Measurements from ENCODE around the gene EIF2S1.

Gene EIF2S1

DNA sequence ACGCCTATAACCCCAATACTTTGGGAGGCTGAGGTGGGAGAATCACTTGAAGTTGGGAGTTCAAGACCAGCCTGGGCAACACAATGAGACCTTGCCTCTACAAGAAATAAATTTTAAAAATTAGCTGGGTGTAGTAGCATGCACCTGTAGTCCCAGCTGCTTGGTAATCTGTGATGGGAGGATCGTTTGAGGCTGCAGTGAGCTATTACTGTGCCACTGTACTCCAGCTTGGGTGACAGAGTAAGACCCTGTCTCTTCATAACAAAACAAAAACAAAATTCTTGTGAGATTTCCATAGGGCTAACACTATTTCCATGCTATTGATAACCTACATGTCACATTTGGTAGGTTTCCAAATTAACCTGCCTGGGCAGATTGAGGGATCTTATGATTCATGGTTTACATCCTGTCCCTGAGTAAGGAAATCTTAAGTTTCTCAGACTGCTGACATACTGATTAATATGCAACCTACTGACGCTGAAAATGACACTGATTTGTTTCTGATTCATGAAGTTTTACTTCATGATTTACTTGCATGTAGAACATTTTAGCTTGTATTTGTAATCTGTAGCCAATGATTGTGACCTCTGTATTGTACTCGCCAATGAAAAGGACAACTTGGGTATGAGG lies 16.4 kb upstream of the EIF2S1 start:
- Histone ChIP-seq H3K4me1 (ENCODE audit: control insufficient read depth, insufficient read depth, low read length, unreplicated experiment) (peaks cover 10% of the 10 kb centered on the region), H3K27me3 (ENCODE audit: insufficient read depth, low read length) (no peaks in the 10 kb centered on the region), H3K27ac (ENCODE audit: low read depth, low read length) (peak overlapping the region; percentile 40), H3K79me2 (ENCODE audit: control insufficient read depth, insufficient read depth, low read length, unreplicated experiment) (no peaks in the 10 kb centered on the region), H3K36me3 (ENCODE audit: insufficient read depth, low read length) (peaks cover 25% of the 10 kb centered on the region), H2AFZ (ENCODE audit: low read length, unreplicated experiment) (no peak overlapping the region), H3K4me3 (ENCODE audit: low read depth, low read length) (no peak overlapping the region)

DNA sequence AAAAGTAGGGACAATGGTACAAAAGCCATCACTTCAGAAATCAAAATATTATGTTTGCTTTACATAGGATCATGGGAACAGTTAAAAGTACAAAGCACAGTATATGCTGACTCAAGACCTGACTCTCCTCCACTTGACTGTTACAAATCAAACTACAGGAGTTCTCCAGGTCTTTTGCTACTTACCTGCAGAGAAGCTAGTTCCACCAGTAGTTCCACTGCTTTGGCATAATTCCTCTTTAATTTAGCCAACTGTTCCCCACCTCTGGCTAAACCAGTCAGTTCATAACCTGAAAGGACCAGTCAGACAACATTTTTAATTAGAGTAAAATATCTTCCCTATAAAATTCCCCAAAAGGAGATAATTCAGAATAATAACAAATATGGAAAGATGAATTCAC lies 14.5 kb upstream of the EIF2S1 start:
- H3K27ac ChIP-seq (ENCODE audit: low read depth, low read length) = no peak overlapping the region
- no peak overlapping the region for H3K4me3 ChIP-seq (ENCODE audit: low read depth, low read length)
- peaks cover 33% of the 10 kb centered on the region for H3K36me3 ChIP-seq (ENCODE audit: insufficient read depth, low read length)
- no peak overlapping the region for H2AFZ ChIP-seq (ENCODE audit: low read length, unreplicated experiment)
- no peaks in the 10 kb centered on the region for H3K79me2 ChIP-seq (ENCODE audit: control insufficient read depth, insufficient read depth, low read length, unreplicated experiment)
- no peaks in the 10 kb centered on the region for H3K27me3 ChIP-seq (ENCODE audit: insufficient read depth, low read length)
- H3K4me1 ChIP-seq (ENCODE audit: control insufficient read depth, insufficient read depth, low read length, unreplicated experiment) = peaks cover 10% of the 10 kb centered on the region

DNA sequence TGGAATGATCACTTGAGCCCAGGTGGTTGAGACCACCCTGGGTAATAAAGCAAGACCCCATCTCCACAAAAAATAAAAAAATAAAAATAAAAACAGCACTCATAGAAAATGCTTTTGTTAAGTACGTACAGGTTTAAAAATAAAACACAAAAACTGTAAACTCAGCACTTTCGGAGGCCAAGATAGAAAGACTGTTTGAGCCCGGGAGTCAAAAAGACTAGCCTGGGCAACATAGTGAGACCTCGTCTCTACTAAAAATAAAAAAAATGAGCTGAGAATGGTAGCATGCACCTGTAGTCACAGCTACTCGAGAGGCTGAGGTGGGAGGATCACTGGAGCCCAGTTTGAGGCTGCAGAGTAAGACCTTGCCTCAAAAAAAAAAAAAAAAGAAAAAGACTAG lies 8.1 kb upstream of the EIF2S1 start:
- H3K27me3 ChIP-seq (ENCODE audit: insufficient read depth, low read length) = no peaks in the 10 kb centered on the region
- no peak overlapping the region for H3K27ac ChIP-seq (ENCODE audit: low read depth, low read length)
- H2AFZ ChIP-seq (ENCODE audit: low read length, unreplicated experiment) = no peak overlapping the region
- H3K79me2 ChIP-seq (ENCODE audit: control insufficient read depth, insufficient read depth, low read length, unreplicated experiment) = peaks cover 42% of the 10 kb centered on the region
- H3K4me3 ChIP-seq (ENCODE audit: low read depth, low read length) = no peak overlapping the region
- peaks cover 7% of the 10 kb centered on the region for H3K4me1 ChIP-seq (ENCODE audit: control insufficient read depth, insufficient read depth, low read length, unreplicated experiment)
- H3K36me3 ChIP-seq (ENCODE audit: insufficient read depth, low read length) = peaks cover 30% of the 10 kb centered on the region

DNA sequence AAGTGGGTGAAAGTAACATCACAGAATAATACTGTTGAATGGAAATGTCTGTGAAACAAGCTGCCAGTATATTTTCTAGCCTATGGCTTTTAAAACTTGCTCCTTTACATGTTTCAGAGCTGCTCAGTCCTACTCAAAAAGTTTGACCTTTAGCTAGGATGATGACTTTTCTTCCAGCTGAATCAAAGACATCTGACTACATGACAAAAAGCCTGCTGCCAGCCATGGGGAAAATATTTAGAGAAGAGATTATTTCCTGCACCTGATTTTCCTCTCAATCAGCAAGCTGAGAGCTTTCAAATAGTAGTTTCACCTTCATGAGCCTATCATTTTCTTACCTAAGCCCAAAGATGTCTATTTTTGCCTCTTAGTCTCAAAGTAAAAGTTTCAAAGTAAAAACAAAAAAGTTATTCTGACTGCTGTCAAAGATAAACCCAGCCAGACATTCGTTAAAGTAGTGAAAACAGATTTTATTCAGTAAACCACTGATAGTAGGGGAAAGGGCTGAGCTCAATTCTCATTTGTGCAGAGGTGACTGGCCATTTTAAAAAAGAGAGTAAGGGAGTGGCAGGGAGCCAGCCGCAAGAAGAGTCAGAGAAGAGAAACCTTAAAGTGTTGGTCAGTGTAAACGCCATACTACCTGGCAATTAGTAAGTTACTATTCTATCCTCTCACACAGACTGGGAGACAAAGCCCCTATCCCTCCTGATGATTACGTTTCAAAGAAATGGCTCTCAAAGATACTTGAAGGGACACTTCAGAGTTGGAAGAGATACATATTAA lies 2.8 kb upstream of the EIF2S1 start:
- H2AFZ ChIP-seq (ENCODE audit: low read length, unreplicated experiment) = no peak overlapping the region
- H3K36me3 ChIP-seq (ENCODE audit: insufficient read depth, low read length) = peaks cover 5% of the 10 kb centered on the region
- H3K27ac ChIP-seq (ENCODE audit: low read depth, low read length) = no peak overlapping the region
- H3K4me1 ChIP-seq (ENCODE audit: control insufficient read depth, insufficient read depth, low read length, unreplicated experiment) = peaks cover 30% of the 10 kb centered on the region
- H3K4me3 ChIP-seq (ENCODE audit: low read depth, low read length) = peak overlapping the region; percentile 95
- no peaks in the 10 kb centered on the region for H3K27me3 ChIP-seq (ENCODE audit: insufficient read depth, low read length)
- peaks cover 88% of the 10 kb centered on the region for H3K79me2 ChIP-seq (ENCODE audit: control insufficient read depth, insufficient read depth, low read length, unreplicated experiment)

DNA sequence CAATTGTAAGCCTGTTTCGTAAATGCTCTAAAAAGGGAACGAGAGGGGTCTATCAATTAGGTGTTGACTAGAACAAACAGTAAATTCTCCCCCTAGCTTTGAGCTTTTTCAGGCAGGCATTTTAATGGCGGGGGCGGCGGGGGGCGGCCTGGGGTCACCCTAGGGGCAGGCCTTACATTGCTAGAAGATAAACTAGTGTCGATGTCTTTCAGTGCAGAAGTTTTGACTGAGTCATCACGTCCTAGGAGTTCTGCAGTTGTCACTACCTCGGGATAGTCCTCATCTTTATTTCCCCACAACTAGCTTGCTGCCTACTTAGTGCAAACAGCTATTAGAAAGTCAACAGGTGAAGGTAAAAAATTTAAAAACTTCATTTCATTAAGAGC lies 2.2 kb upstream of the EIF2S1 start:
- no peak overlapping the region for H3K27ac ChIP-seq (ENCODE audit: low read depth, low read length)
- H3K4me1 ChIP-seq (ENCODE audit: control insufficient read depth, insufficient read depth, low read length, unreplicated experiment) = peaks cover 36% of the 10 kb centered on the region
- peaks cover 92% of the 10 kb centered on the region for H3K79me2 ChIP-seq (ENCODE audit: control insufficient read depth, insufficient read depth, low read length, unreplicated experiment)
- H2AFZ ChIP-seq (ENCODE audit: low read length, unreplicated experiment) = no peak overlapping the region
- no peaks in the 10 kb centered on the region for H3K27me3 ChIP-seq (ENCODE audit: insufficient read depth, low read length)
- H3K4me3 ChIP-seq (ENCODE audit: low read depth, low read length) = peak overlapping the region; percentile 95
- H3K36me3 ChIP-seq (ENCODE audit: insufficient read depth, low read length) = peaks cover 2% of the 10 kb centered on the region

DNA sequence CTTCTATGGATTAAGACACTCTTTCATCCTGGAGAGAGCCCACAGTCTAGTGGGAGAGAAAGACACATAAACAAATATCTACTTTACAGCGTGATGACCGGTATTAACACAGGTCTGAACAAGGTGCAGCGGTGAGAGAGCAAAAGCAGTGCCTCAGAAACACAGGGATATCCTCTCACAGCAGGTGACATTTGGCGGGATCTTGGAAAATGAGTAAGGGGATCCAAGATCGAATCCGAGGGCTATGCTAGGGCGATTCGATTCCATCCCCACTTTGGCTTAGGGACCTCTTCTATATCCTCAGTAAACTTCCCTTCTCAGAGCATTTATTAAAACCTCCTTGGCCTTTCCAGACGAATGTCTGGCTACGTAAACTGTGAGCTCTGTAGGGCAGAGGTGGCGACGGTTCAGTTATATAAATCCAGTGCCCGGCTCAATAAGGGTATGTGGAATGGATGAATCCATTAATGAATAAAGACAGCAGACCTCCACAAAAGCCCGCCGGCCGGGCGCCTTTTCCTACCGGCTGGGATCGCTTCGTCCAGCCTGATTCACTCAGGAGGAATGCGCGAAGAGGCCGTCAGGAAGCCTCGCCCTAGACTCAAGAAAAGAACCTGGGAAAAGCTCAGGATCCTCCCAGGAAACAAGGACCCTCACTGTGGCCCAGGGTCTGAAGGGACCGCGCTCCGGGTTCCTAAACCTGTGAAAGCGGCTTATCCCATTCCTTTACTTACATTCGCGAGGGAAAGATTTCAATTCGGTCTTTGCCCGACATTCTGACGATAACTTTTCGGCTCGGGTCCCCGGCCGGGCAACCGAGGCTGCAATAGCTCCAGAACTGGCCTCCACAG lies 979 bp upstream of the EIF2S1 start:
- H3K4me1 ChIP-seq (ENCODE audit: control insufficient read depth, insufficient read depth, low read length, unreplicated experiment) = peaks cover 46% of the 10 kb centered on the region
- H3K27ac ChIP-seq (ENCODE audit: low read depth, low read length) = peak overlapping the region; percentile 97
- peak overlapping the region; percentile 64 for H2AFZ ChIP-seq (ENCODE audit: low read length, unreplicated experiment)
- H3K79me2 ChIP-seq (ENCODE audit: control insufficient read depth, insufficient read depth, low read length, unreplicated experiment) = peaks cover 92% of the 10 kb centered on the region
- H3K27me3 ChIP-seq (ENCODE audit: insufficient read depth, low read length) = no peaks in the 10 kb centered on the region
- H3K36me3 ChIP-seq (ENCODE audit: insufficient read depth, low read length) = no peaks in the 10 kb centered on the region; the same call in 1 of the 2 replicates
- peak overlapping the region; percentile 95 for H3K4me3 ChIP-seq (ENCODE audit: low read depth, low read length)

DNA sequence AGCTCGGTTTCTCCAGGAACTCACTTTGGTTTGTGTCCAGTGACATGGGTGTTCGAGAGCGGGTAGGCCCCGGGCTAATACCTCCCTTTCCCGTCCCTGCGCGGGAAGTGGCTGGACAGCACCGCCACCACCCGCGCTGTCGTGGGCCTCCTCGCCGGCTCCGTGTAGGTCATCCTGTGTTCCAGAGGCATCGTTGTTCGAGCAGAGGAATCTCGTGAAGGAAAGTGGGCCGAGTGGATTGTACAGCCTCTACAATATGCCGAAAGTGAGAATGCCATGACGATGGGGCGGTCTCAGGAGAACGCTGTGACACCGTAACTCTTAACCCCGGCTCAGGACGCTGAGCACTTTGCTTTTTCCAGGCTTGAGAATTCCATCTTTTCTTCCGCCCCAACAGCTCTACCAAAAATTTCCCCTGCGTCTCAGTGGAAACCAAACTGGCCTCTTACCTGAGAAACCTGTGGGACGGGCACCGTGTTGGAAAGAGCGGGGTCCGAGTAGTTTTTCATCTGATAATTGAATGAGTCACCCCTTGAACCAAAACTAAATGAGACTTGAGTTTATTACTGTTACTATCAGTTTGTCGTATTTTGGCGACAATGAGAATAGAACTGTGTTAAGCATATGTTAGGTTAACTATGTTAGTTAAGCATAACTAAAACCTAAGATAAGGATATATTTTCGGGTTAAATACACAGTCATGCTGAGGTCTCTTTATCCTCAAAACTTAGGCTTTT lies 510 bp downstream of the EIF2S1 start:
- Histone ChIP-seq H3K79me2 (ENCODE audit: control insufficient read depth, insufficient read depth, low read length, unreplicated experiment) (peaks cover 92% of the 10 kb centered on the region), H3K4me1 (ENCODE audit: control insufficient read depth, insufficient read depth, low read length, unreplicated experiment) (peaks cover 51% of the 10 kb centered on the region), H2AFZ (ENCODE audit: low read length, unreplicated experiment) (peak overlapping the region; percentile 48), H3K36me3 (ENCODE audit: insufficient read depth, low read length) (peaks cover 7% of the 10 kb centered on the region), H3K27me3 (ENCODE audit: insufficient read depth, low read length) (no peaks in the 10 kb centered on the region), H3K4me3 (ENCODE audit: low read depth, low read length) (peak overlapping the region; percentile 95), H3K27ac (ENCODE audit: low read depth, low read length) (peak overlapping the region; percentile 97)

DNA sequence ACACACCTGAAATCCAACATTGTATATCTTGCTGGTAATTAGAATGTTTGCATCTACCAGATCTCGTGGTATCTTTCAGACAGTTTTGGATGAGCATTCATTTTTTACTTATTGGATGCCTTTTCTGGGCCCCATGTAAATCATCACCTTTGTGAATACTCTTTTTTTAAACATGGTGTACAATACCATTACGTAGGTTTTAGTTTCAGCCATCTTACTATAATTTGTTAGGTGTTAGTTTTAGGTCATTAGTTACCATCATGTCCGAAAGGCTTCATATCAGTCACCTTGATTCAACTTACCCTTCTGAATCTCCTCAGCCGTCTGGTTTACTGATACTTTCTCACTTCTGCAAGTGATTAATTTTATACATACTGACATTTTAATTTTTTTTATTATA lies 5.3 kb downstream of the EIF2S1 start:
- H3K36me3 ChIP-seq (ENCODE audit: insufficient read depth, low read length) = peaks cover 29% of the 10 kb centered on the region
- no peaks in the 10 kb centered on the region for H3K27me3 ChIP-seq (ENCODE audit: insufficient read depth, low read length)
- no peak overlapping the region for H3K4me3 ChIP-seq (ENCODE audit: low read depth, low read length)
- H2AFZ ChIP-seq (ENCODE audit: low read length, unreplicated experiment) = no peak overlapping the region
- peaks cover 75% of the 10 kb centered on the region for H3K79me2 ChIP-seq (ENCODE audit: control insufficient read depth, insufficient read depth, low read length, unreplicated experiment)
- H3K27ac ChIP-seq (ENCODE audit: low read depth, low read length) = no peak overlapping the region
- H3K4me1 ChIP-seq (ENCODE audit: control insufficient read depth, insufficient read depth, low read length, unreplicated experiment) = peaks cover 33% of the 10 kb centered on the region

DNA sequence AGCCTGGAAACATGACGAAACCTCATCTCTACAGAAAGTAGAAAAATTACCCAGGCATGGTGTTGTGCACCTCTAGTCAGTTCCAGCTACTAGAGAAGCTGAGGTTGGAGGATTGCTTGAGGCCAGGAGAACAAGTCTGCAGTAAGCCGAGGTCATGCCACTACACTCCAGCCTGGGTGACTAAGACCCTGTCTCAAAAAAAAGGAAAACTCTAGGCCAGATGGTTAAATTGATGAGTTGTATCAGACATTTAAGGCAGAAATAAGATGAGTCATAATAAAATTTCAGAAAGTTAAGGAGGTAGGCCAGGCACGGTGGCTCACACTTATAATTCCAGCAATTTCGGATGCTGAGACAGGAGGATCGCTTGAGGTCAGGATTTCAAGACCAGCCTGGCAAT lies 10.7 kb downstream of the EIF2S1 start:
- no peak overlapping the region for H2AFZ ChIP-seq (ENCODE audit: low read length, unreplicated experiment)
- H3K4me3 ChIP-seq (ENCODE audit: low read depth, low read length) = no peak overlapping the region
- no peaks in the 10 kb centered on the region for H3K27me3 ChIP-seq (ENCODE audit: insufficient read depth, low read length)
- H3K27ac ChIP-seq (ENCODE audit: low read depth, low read length) = peak overlapping the region; percentile 47; the same call in 1 of the 2 replicates
- H3K36me3 ChIP-seq (ENCODE audit: insufficient read depth, low read length) = peaks cover 52% of the 10 kb centered on the region
- H3K4me1 ChIP-seq (ENCODE audit: control insufficient read depth, insufficient read depth, low read length, unreplicated experiment) = peaks cover 18% of the 10 kb centered on the region
- H3K79me2 ChIP-seq (ENCODE audit: control insufficient read depth, insufficient read depth, low read length, unreplicated experiment) = peaks cover 63% of the 10 kb centered on the region
